HFF-Myc (cell line): ENCODE results near the gene PARVA.

Source experiments
- DNase-seq: peaks from one replicate; pipeline ENCODE4 v3.0.0-alpha.2; 2011; ENCODE audit warnings: low read depth; ENCODE audit errors: extremely low read depth
- H3K4me3 ChIP-seq: replicated peaks from 2 replicates; pipeline ENCODE4 v1.5.1; 2011; ENCODE audit warnings: low read depth, mild to moderate bottlenecking, control low read depth, low read length
- TF ChIP-seq, protein P1 (sequence below): IDR thresholded peaks from 2 replicates; pipeline ENCODE4 v1.5.1; 2012; ENCODE audit warnings: mild to moderate bottlenecking, low read depth, low read length, control low read depth; ENCODE audit errors: missing control alignments

The PARVA gene

DNA sequence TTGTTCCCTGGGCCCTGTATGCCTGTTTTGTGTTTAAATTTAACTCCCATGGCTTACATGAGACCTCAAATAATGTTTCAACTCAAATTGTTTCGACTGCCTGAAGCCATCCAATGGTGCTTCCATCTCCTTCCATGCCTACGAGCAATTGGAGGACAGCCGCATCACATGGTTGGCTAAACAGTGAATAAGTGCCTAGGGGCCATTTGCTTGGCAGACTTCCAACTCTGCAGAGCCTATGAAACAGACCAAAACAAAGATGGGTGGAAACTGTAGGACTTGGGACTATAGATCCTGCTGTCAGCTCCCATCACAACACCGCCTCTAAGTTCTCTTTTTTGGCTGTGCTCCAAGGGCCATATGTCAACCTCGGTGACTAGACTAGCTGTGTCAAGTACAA, 84.1 kb downstream of the PARVA start:
- peak; percentile 69 for DNase-seq
- TF ChIP-seq, protein P1, sequence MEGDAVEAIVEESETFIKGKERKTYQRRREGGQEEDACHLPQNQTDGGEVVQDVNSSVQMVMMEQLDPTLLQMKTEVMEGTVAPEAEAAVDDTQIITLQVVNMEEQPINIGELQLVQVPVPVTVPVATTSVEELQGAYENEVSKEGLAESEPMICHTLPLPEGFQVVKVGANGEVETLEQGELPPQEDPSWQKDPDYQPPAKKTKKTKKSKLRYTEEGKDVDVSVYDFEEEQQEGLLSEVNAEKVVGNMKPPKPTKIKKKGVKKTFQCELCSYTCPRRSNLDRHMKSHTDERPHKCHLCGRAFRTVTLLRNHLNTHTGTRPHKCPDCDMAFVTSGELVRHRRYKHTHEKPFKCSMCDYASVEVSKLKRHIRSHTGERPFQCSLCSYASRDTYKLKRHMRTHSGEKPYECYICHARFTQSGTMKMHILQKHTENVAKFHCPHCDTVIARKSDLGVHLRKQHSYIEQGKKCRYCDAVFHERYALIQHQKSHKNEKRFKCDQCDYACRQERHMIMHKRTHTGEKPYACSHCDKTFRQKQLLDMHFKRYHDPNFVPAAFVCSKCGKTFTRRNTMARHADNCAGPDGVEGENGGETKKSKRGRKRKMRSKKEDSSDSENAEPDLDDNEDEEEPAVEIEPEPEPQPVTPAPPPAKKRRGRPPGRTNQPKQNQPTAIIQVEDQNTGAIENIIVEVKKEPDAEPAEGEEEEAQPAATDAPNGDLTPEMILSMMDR, result no peak

DNA sequence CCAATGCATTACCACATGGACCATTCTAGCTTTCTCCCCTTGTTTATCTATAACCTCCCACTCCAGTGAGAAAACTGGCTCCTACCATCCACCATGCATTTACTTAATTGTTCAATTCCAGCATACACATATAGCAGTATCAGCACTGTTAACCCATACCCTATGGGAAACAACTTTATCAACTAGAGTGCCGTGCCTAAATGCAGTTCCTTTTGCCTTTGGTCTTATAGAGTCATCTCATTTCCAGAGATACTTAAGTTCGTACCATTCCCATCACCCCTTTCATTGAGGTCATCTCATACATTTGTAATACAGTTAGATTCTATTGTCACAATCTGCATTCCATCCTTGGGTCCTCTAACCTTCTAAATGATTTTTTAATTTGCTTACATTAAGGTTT, 86.9 kb downstream of the PARVA start:
- no peak overlapping the region for H3K4me3 ChIP-seq
- TF ChIP-seq, protein P1, result no peak
- no peak for DNase-seq

More for the DNA sequence above, 84.1 kb downstream of the PARVA start:
- H3K4me3 ChIP-seq, result no peak overlapping the region

DNA sequence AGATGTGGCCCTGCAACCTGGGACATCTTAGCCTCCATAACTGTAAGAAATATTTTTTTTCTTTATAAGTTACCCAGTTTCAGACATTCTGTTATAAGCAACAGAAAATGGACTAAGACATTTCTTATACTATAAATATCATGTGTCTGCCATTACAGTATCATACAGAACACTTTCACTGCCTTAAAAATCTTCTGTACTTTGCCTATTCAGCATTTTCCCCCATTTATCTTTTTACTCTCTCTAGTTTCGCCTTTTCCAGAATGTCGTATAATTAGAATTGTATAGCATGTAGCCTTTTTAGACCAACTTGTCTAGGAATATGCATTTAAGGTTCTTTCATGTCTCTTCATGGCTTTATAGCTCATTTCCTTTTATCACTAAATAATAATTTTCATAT, 88.0 kb downstream of the PARVA start:
- no peak overlapping the region for H3K4me3 ChIP-seq
- no peak for DNase-seq
- TF ChIP-seq, protein P1, result no peak

DNA sequence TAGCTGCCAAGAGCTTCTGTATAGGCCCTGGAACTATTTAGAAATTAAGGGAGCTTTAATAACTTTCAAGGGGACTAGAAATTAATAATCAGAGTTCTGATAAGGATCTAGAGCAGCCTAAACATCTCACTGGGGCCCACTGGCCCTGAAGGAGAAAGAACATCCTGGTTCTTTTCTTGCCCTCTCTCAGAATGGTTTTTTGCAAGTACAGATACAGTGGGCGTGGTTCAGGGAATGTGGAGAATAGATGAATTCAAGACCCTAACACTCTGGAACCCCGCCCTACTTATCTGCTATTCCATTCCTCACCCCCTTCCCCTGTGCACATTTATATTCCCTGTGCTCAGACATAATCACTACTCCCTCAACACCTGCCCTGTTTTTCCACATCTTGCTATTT, 90.2 kb downstream of the PARVA start:
- no peak overlapping the region for H3K4me3 ChIP-seq
- no peak for DNase-seq
- TF ChIP-seq, protein P1, result no peak

DNA sequence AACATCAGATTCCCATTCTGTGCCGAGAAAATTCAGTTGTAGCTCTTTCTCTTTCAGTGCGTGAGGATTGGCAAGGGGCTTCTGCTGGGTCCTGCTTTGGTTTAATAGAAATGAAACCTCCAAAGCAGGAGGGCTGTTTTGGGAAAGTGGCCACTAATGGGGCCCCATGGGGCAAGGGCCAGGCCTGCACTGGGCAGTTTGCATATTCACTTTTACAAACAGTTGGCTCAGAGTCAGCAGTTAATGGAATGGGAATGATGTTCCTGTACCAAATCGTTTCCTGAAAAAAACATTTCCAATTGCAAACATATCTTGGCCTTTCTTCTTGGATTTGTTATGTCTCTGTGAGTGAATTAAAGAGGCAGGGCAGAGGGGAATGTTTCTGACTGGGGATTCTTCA, 92.1 kb downstream of the PARVA start:
- TF ChIP-seq, protein P1, result no peak
- DNase-seq, result no peak

DNA sequence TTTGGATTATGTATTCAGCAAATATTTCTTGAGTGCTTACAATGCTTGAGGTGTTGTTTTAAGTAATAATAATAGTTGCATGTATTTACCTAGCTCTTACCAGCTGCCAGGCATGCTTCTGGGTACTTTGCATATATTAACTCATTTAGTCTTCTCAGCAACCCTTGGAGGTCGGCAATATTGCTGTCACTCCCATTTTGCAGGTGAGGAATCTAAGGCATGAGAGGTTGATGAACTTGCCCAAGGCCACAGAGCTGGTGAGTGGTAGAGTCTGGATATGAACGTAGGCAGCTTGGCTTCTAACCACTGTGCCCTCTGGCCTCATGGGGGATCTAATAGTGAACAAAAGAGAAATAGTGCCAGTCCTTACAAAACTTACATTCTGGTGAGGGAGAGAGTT, 92.9 kb downstream of the PARVA start:
- no peak overlapping the region for H3K4me3 ChIP-seq
- DNase-seq, result no peak
- TF ChIP-seq, protein P1, result no peak

More for the DNA sequence above, 92.1 kb downstream of the PARVA start:
- H3K4me3 ChIP-seq, result no peak overlapping the region

DNA sequence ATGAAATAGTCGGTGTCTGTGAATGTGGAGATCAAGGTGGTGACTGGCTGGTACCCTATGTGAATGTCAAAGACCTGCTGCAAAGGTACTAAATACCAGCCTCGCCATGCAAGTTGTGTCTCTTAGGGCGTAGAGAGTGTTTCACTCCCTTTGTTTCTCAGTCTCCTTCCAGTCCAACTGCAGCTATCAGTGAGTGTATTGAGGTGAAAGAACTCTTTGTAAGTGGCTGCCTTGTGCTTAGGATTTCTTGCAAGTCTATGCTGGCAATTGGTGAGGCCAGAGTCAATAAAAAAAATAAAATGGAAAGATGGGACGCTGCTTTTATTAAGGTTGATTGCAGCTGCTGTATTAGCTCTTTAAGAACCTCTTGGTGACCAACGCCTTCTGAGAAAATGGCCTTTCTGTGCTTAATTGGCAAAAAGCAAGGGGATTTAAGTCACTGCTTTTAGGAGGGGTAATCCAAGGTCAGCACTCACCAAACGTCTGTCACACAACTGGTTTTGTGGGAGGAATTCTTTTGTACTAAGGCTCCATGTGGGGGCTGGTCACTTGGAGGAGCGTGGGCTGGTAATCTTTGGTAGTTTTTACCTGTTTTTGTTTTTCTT, 95.1 kb downstream of the PARVA start:
- DNase-seq, result no peak
- TF ChIP-seq, protein P1, result no peak

More for the DNA sequence above, 95.1 kb downstream of the PARVA start:
- H3K4me3 ChIP-seq, result no peak overlapping the region
